SH-SY5Y (cell line): ENCODE measurements around the gene CFB.
A peak's percentile ranks its signal among the peaks of the same experiment; 100 is the strongest.

ENCODE experiments used
- GATA2 ChIP-seq: IDR thresholded peaks from 2 replicates; pipeline ENCODE4 v1.6.1; 2011; ENCODE audit warnings: mild to moderate bottlenecking, low read depth, low read length
- GATA3 ChIP-seq: IDR thresholded peaks from 2 replicates; pipeline ENCODE4 v1.6.1; 2011; ENCODE audit warnings: low read depth, mild to moderate bottlenecking, low read length, moderate library complexity

Gene CFB

DNA sequence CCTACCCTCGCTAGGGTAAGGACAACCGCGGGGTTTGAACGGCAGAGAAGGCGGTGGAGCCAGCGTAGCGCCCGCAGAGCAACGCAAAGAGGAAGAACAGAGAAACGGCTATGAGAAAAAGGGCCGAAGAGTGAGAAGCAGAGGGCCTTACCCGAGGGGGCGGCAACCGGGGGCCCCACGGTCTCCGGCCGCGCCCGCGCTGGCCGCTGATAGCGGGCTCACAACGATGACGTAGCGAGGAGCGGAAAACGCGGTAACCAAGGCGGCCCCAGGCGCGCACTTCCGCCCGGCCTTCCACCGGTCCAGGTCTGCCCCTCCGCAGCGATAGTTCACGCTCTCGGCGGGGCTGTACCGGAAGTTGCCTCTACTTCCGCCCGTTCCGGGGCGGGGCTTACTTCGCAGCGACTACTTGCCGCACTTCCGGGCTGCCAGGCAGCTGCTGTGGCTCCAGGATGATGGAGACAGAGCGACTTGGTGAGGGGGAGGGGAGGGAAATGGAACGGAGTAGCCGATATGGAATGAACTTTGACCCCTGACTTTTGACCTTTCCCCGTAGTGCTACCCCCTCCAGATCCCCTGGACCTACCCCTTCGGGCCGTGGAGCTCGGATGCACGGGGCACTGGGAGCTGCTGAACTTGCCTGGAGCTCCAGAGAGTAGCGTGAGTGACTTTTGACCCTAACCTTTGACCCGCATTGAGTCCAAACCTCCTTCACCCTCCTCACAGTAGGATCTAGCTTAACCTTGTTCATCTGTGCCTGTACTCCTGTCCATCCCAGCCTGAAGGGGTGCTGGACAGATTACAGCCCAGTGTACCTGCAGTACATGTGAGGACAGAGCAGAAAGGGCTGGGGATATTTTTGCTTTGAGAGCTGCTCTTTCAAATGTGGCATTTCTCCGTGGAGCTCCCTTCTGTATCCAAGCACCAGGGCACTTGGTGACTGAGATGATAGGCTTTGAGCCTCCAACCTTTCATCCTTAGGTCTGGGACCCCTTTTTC is 13.1 kb downstream of the CFB start, which contains the start of the genes NELFE and SKIC2:
Gene NELFE, minus strand, starts transcription at position 231 of the 999 bp plus-strand sequence. CDS start 525 bp downstream, outside the sequence.
Gene SKIC2, plus strand, starts transcription at position 435 of the 999 bp plus-strand sequence. Its CDS starts 18 bp downstream, at position 453.
- TF ChIP-seq GATA3, result no peak
- 0 out of 2 replicates have a peak, but pooled peaks have one; percentile 12 for TF ChIP-seq GATA2

- TF ChIP-seq GATA2, result no peak
- no peak for TF ChIP-seq GATA3
Observed at GRCh38 chr6:31961616-31962015, 15.7 kb downstream of the CFB start.

DNA sequence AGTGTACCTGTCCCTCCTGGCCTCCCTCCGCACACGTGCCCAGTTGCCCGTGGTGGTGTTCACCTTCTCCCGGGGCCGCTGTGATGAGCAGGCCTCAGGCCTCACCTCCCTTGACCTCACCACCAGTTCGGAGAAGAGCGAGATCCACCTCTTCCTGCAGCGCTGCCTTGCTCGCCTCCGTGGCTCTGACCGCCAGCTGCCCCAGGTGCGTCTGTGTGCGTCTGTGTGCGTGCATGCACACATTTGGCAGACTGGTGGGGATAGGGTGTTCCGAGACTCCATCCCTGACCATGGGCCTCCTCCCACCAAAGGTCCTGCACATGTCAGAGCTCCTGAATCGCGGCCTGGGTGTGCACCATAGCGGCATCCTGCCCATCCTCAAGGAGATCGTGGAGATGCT is 18.0 kb downstream of the CFB start:
- TF ChIP-seq GATA2 (no peak), GATA3 (no peak)

DNA sequence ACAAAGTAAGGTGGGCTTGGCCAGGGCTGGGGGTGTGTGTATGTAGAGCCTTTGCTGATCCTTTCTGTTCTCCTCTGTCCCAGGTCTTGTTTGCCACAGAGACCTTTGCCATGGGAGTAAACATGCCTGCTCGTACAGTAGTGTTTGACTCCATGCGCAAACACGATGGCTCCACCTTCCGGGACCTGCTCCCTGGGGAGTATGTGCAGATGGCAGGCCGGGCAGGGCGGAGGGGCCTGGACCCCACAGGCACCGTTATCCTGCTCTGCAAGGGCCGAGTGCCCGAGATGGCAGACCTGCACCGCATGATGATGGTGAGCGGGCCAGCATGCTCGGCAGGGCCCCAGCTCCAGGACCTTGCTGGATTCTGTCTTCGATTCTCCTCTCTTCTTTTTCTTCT is 19.8 kb downstream of the CFB start:
- TF ChIP-seq GATA2 (no peak), GATA3 (no peak)

DNA sequence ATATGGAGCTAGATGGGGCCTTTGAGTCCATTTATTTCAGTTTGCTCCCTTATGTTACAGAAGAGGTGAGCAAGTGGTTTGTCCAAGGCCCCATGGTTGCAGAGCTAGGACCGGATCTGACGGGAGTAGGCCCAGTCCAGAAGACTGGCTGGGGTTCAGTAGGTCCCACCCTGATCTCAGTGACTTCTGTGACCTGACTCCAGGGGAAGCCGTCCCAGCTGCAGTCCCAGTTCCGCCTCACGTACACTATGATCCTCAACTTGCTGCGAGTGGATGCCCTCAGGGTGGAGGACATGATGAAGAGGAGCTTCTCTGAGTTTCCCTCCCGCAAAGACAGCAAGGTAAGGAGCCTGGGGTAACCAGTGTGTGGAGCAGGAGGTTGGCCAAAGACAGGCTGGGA is 20.6 kb downstream of the CFB start:
- no peak for TF ChIP-seq GATA3
- no peak for TF ChIP-seq GATA2

GRCh38 chr6:31966997-31967925 is 21.4 kb downstream of the CFB start:
- TF ChIP-seq GATA3 (no peak), GATA2 (no peak)

GRCh38 chr6:31967926-31968320 is 22.0 kb downstream of the CFB start:
- TF ChIP-seq GATA3 (no peak), GATA2 (no peak)

- TF ChIP-seq GATA3, result no peak
- no peak for TF ChIP-seq GATA2
Observed at GRCh38 chr6:31968326-31968725, 22.4 kb downstream of the CFB start.

- TF ChIP-seq GATA2, result no peak
- TF ChIP-seq GATA3, result no peak
Observed at GRCh38 chr6:31968791-31969711, 23.2 kb downstream of the CFB start.

GRCh38 chr6:31969712-31970603 is 24.1 kb downstream of the CFB start:
- TF ChIP-seq GATA3, result no peak
- no peak for TF ChIP-seq GATA2

GRCh38 chr6:31970604-31971271 is 24.8 kb downstream of the CFB start:
- TF ChIP-seq GATA3, result no peak
- no peak for TF ChIP-seq GATA2

DNA sequence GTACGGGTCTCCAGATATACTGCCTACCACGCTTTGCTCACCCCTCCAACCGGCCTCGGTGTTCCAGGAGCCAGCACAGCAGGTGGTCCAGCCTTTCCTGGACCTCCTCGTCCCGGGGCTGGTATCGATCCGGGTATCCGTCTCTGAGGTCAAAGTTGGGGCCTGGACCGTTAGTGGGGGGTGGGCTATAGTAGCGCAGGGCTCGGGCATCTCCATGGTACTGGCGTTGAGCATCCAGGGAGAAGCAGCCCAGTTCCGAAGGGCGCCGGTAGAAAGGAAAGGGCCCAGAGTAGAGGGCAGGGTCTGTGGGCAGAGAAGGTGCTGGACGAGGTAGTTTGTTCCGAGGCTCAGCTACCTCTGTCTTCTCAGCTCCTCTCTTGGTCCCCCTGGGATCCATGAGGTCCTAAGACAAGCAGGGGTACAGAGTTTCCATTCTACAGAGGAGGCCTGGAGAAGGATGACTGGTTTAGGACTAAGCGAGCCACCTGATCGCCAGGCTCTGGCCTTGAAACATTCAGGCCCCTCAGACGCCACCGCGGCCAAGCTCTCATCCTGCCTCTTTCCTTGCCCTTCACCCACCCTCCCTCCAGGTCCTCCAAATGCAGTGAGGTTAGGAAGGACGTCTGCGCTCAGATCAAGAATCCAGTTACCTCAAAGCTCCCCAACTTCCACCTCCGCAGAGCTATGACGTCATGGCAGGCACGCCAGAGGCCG is 25.5 kb downstream of the CFB start:
- TF ChIP-seq GATA3 (no peak), GATA2 (no peak)
